H4 (cell line): Measurements from ENCODE around the gene CAMTA1. TPM values are rescaled to one million over a fixed set of nuclear protein-coding genes. Genes with fewer than 3 reads are reported as not detected.

Experiments
- DNase-seq: peaks from one replicate; pipeline ENCODE4 v3.0.0-alpha.2; 2015; ENCODE audit warnings: low spot score
- total RNA-seq: library from RNA; depleted of rRNA; stranded (reverse); fragments of >200 nt; shearing (Covaris generic); gene quantifications from 2 replicates; pipeline ENCODE4 v1.2.3, GENCODE V29; 2014

CAMTA1 gene
- total RNA-seq, 1 experiment from 2014 or later: 98.2 TPM

- DNase-seq: no peak
Measured at GRCh38 chr1:7386226-7387052, 601.2 kb downstream of the CAMTA1 start.

GRCh38 chr1:7387053-7387927 lies 602.0 kb downstream of the CAMTA1 start:
- DNase-seq: no peak

- DNase-seq: no peak
Measured at GRCh38 chr1:7388141-7388487, 602.9 kb downstream of the CAMTA1 start.

GRCh38 chr1:7388488-7389185 lies 603.4 kb downstream of the CAMTA1 start:
- DNase-seq: no peak

- no peak for DNase-seq
Measured at GRCh38 chr1:7389201-7389905, 604.1 kb downstream of the CAMTA1 start.

GRCh38 chr1:7389906-7390603 lies 604.8 kb downstream of the CAMTA1 start:
- DNase-seq: no peak

- no peak for DNase-seq
Measured at GRCh38 chr1:7390604-7391000, 605.3 kb downstream of the CAMTA1 start.

- DNase-seq: peak; percentile 33
Measured at GRCh38 chr1:7393136-7393535, 607.9 kb downstream of the CAMTA1 start.

GRCh38 chr1:7395251-7395650 lies 610.0 kb downstream of the CAMTA1 start:
- no peak for DNase-seq

- DNase-seq: no peak
Measured at GRCh38 chr1:7398982-7399381, 613.7 kb downstream of the CAMTA1 start.

GRCh38 chr1:7399514-7400125 lies 614.4 kb downstream of the CAMTA1 start:
- DNase-seq: no peak

GRCh38 chr1:7400566-7400965 lies 615.3 kb downstream of the CAMTA1 start:
- no peak for DNase-seq

- DNase-seq: peak; percentile 95
Measured at GRCh38 chr1:7401814-7402547, 616.7 kb downstream of the CAMTA1 start.

GRCh38 chr1:7402548-7402850 lies 617.2 kb downstream of the CAMTA1 start:
- DNase-seq: no peak

- no peak for DNase-seq
Measured at GRCh38 chr1:7403265-7404045, 618.2 kb downstream of the CAMTA1 start.

- no peak for DNase-seq
Measured at GRCh38 chr1:7404046-7404742, 618.9 kb downstream of the CAMTA1 start.

- no peak for DNase-seq
Measured at GRCh38 chr1:7405844-7406500, 620.7 kb downstream of the CAMTA1 start.
